Smooth muscle cell (in vitro differentiated cells): Measurements from ENCODE around the gene RNF150. TPM values are rescaled to one million over a fixed set of nuclear protein-coding genes. Genes with fewer than 3 reads are reported as not detected.

Source experiments
- DNase-seq: peaks from one replicate; lab custom pipeline; 2025; ENCODE audit not compliant: unreplicated experiment; lab: John Stamatoyannopoulos, UW
- H2AFZ ChIP-seq: fragments of 200-600 bp; sonication (generic); 2 replicates; pipeline ENCODE4 v1.6.0; 2016; ENCODE audit warnings: antibody characterized with exemption, low read depth, mild to moderate bottlenecking
- H3F3A ChIP-seq: fragments of 200-600 bp; sonication (generic); 2 replicates; pipeline ENCODE4 v1.6.0; 2017; ENCODE audit warnings: antibody characterized with exemption, low read depth
- H3K27ac ChIP-seq: fragments of 200-600 bp; sonication (generic); 2 replicates; pipeline ENCODE4 v1.5.1; 2016; ENCODE audit warnings: low read depth, mild to moderate bottlenecking
- H3K27me3 ChIP-seq: fragments of 200-600 bp; sonication (generic); 2 replicates; pipeline ENCODE4 v1.6.1; 2016; ENCODE audit warnings: low read depth, mild to moderate bottlenecking
- H3K36me3 ChIP-seq: fragments of 200-600 bp; sonication (generic); 2 replicates; pipeline ENCODE4 v1.5.1; 2016; ENCODE audit warnings: low read depth
- H3K4me1 ChIP-seq: fragments of 200-600 bp; sonication (generic); 2 replicates; pipeline ENCODE4 v1.5.1; 2016; ENCODE audit warnings: low read depth
- H3K4me2 ChIP-seq: fragments of 200-600 bp; sonication (generic); 2 replicates; pipeline ENCODE4 v1.6.0; 2016; ENCODE audit warnings: mild to moderate bottlenecking
- H3K4me3 ChIP-seq: fragments of 200-600 bp; sonication (generic); 2 replicates; pipeline ENCODE4 v1.5.1; 2016; ENCODE audit warnings: mild to moderate bottlenecking
- H3K79me2 ChIP-seq: fragments of 200-600 bp; sonication (generic); 2 replicates; pipeline ENCODE4 v1.6.0; 2016; ENCODE audit warnings: low read depth, mild to moderate bottlenecking
- H3K9ac ChIP-seq: fragments of 200-600 bp; sonication (generic); 2 replicates; pipeline ENCODE4 v1.6.0; 2016; ENCODE audit warnings: low read depth
- H3K9me3 ChIP-seq: fragments of 200-600 bp; sonication (generic); replicated peaks from 2 replicates; pipeline ENCODE4 v1.5.1; 2016; ENCODE audit warnings: low read depth
- H4K20me1 ChIP-seq: fragments of 200-600 bp; sonication (generic); 2 replicates; pipeline ENCODE4 v1.6.0; 2016; ENCODE audit warnings: low read depth
- WGBS: methylation state at CpG from one replicate; pipeline ENCODE4 v1.1.7; 2016; ENCODE audit warnings: low lambda C conversion rate; 5-methylcytosine and 5-hydroxymethylcytosine counted together
- polyA plus RNA-seq: library from polyadenylated mRNA; unstranded; fragments of >200 nt; fragmentation: Nextera tagmentation; extraction: Ambion mirVana; gene quantifications from 2 replicates; pipeline ENCODE4 v1.2.1, GENCODE V29; 2016
- total RNA-seq: library from RNA; depleted of rRNA; stranded (reverse); fragments of >200 nt; gene quantifications from 2 replicates; pipeline ENCODE4 v1.2.3, GENCODE V29; 2014
- TF ChIP-seq, protein P1 (sequence below): fragments of 200-600 bp; sonication (generic); IDR thresholded peaks from 2 replicates; pipeline ENCODE4 v1.5.1; 2017; ENCODE audit warnings: borderline replicate concordance, mild to moderate bottlenecking, antibody characterized with exemption; ENCODE audit not compliant: insufficient read depth, poor library complexity, severe bottlenecking

The RNF150 gene
- total and polyA plus RNA-seq, 2 experiments from 2014 or later: 0.09 to 2.2 TPM

GRCh38 chr4:140944199-140944515, 189.1 kb downstream of the RNF150 start:
- Histone ChIP-seq H3K27me3 (peaks cover 49% of the 10 kb centered on the region), H3K79me2 (no peaks in the 10 kb centered on the region), H4K20me1 (no peaks in the 10 kb centered on the region), H3K36me3 (no peaks in the 10 kb centered on the region), H3K4me2 (no peak overlapping the region), H3K9me3 (no peaks in the 10 kb centered on the region), H2AFZ (no peak overlapping the region), H3K4me1 (no peaks in the 10 kb centered on the region), H3F3A (no peaks in the 10 kb centered on the region), H3K4me3 (no peak overlapping the region), H3K27ac (no peak overlapping the region), H3K9ac (no peak overlapping the region)
- DNase-seq: no peak
- 76% methylated on average over 2 of the region's 2 CpGs for WGBS
- TF ChIP-seq, protein P1, sequence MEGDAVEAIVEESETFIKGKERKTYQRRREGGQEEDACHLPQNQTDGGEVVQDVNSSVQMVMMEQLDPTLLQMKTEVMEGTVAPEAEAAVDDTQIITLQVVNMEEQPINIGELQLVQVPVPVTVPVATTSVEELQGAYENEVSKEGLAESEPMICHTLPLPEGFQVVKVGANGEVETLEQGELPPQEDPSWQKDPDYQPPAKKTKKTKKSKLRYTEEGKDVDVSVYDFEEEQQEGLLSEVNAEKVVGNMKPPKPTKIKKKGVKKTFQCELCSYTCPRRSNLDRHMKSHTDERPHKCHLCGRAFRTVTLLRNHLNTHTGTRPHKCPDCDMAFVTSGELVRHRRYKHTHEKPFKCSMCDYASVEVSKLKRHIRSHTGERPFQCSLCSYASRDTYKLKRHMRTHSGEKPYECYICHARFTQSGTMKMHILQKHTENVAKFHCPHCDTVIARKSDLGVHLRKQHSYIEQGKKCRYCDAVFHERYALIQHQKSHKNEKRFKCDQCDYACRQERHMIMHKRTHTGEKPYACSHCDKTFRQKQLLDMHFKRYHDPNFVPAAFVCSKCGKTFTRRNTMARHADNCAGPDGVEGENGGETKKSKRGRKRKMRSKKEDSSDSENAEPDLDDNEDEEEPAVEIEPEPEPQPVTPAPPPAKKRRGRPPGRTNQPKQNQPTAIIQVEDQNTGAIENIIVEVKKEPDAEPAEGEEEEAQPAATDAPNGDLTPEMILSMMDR: no peak

DNA sequence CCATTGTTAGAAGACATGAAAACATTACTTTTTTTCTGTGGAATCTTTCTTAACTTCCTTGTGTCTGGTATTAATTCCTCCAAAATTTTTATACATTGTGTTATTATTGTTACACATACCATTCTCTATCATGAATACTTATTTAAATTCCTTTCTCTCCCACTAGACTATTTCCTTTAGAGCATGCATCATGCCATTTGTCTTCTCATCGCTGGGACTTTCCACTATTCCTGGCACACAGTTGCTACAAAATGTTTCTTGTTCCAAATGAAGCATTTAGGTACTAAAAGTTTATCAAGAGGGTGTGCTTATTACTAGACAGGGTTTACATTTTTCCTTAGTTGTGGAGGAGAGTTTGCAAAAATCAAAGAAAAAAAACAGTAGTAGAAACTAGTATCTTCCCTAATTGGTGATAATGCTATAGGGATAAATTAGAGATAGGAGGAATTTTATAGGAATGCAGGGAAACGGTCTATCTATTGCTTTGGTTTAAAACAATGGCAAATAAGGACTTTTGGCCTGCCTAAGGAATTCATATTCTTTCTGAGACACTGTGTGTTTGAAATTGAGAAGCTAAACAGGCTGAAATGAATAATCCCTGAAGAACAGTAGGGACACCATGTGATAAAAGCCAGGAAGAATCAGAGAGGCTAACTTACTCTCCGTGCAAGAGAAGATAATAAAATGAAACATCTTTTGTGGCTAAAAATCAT, 189.6 kb downstream of the RNF150 start:
- no peak overlapping the region for H3K9ac ChIP-seq
- H3K4me3 ChIP-seq: no peak overlapping the region
- H3K27ac ChIP-seq: no peak overlapping the region
- H3K4me1 ChIP-seq: no peaks in the 10 kb centered on the region
- TF ChIP-seq, protein P1: no peak
- H3F3A ChIP-seq: no peaks in the 10 kb centered on the region
- H3K36me3 ChIP-seq: no peaks in the 10 kb centered on the region
- H3K79me2 ChIP-seq: no peaks in the 10 kb centered on the region
- H3K9me3 ChIP-seq: no peaks in the 10 kb centered on the region
- H3K27me3 ChIP-seq: peaks cover 44% of the 10 kb centered on the region
- whole genome bisulfite sequencing: 39% methylated on average over 3 of the region's 3 CpGs
- H4K20me1 ChIP-seq: no peaks in the 10 kb centered on the region
- no peak for DNase-seq
- H3K4me2 ChIP-seq: no peak overlapping the region
- no peak overlapping the region for H2AFZ ChIP-seq

DNA sequence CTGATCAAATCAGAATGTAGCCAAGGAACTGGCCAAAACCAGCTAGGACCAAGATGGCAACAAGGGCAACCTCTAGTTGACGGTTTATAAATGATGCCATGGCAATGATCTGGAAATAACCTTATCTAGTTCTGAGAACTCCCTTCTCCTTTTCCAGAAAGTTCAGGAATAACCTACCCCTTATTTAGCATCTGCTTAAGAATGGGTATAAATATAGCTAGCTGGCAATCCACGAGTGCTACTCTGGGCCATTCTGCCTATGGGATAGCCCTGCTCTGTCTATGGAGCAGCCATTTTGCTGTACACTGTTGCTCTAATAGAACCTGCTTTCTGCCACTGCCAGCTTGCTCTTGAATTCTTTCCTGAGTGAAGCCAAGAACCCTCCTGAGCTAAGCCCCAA, 192.7 kb downstream of the RNF150 start:
- Histone ChIP-seq H3F3A (no peaks in the 10 kb centered on the region), H3K27ac (no peak overlapping the region), H3K9ac (no peak overlapping the region), H3K79me2 (no peaks in the 10 kb centered on the region), H3K36me3 (no peaks in the 10 kb centered on the region), H3K9me3 (no peaks in the 10 kb centered on the region), H3K4me2 (no peak overlapping the region), H2AFZ (no peak overlapping the region), H3K4me3 (no peak overlapping the region), H4K20me1 (no peaks in the 10 kb centered on the region), H3K27me3 (peaks cover 33% of the 10 kb centered on the region), H3K4me1 (no peaks in the 10 kb centered on the region)
- TF ChIP-seq, protein P1: no peak
- 91% methylated on average over 2 of the region's 2 CpGs for WGBS
- no peak for DNase-seq

- H4K20me1 ChIP-seq: no peaks in the 10 kb centered on the region
- no peaks in the 10 kb centered on the region for H3K36me3 ChIP-seq
- H3K4me2 ChIP-seq: no peak overlapping the region
- peaks cover 42% of the 10 kb centered on the region for H3K27me3 ChIP-seq
- DNase-seq: no peak
- H3K9ac ChIP-seq: no peak overlapping the region
- no peaks in the 10 kb centered on the region for H3K9me3 ChIP-seq
- no peak overlapping the region for H3K4me3 ChIP-seq
- H3K4me1 ChIP-seq: no peaks in the 10 kb centered on the region
- TF ChIP-seq, protein P1: no peak
- H3F3A ChIP-seq: no peaks in the 10 kb centered on the region
- no peak overlapping the region for H2AFZ ChIP-seq
- no peak overlapping the region for H3K27ac ChIP-seq
- H3K79me2 ChIP-seq: no peaks in the 10 kb centered on the region
- WGBS: 69% methylated on average over 6 of the region's 6 CpGs
These were observed 195.4 kb downstream of the RNF150 start for GRCh38 chr4:140937866-140938265.
